NT2/D1 (cell line): Measurements from ENCODE around the gene FBXO21.
A peak's percentile ranks its signal among the peaks of the same experiment; 100 is the strongest.

Source experiments
- DNase-seq: peaks from one replicate; pipeline ENCODE4 v3.0.0-alpha.2; 2011; ENCODE audit warnings: low read depth, low spot score
- H3K27me3 ChIP-seq: 2 replicates; pipeline ENCODE4 v1.6.0; 2011; ENCODE audit warnings: mild to moderate bottlenecking; ENCODE audit not compliant: insufficient read length, insufficient read depth
- H3K36me3 ChIP-seq: 2 replicates; pipeline ENCODE4 v1.6.1; 2011; ENCODE audit warnings: mild to moderate bottlenecking, low read length, mixed read lengths; ENCODE audit not compliant: insufficient read depth, insufficient read length
- H3K4me1 ChIP-seq: 2 replicates; pipeline ENCODE4 v1.5.1; 2011; ENCODE audit not compliant: insufficient read depth, insufficient read length
- H3K4me3 ChIP-seq: 2 replicates; pipeline ENCODE4 v1.5.1; 2011; ENCODE audit warnings: low read depth; ENCODE audit not compliant: insufficient read length
- H3K9ac ChIP-seq: 2 replicates; pipeline ENCODE4 v1.6.0; 2011; ENCODE audit warnings: low read depth; ENCODE audit not compliant: insufficient read length
- H3K9me3 ChIP-seq: 2 replicates; pipeline ENCODE4 v1.5.1; 2011; ENCODE audit warnings: mild to moderate bottlenecking, low read length; ENCODE audit not compliant: insufficient read depth
- SUZ12 ChIP-seq: IDR thresholded peaks from 2 replicates; pipeline ENCODE4 v1.6.1; 2011; ENCODE audit not compliant: insufficient read length, insufficient read depth; ENCODE audit errors: extremely low read depth
- YY1 ChIP-seq: IDR thresholded peaks from 2 replicates; pipeline ENCODE4 v1.6.1; 2011; ENCODE audit not compliant: insufficient read length, insufficient read depth
- ZNF274 ChIP-seq: IDR thresholded peaks from 2 replicates; pipeline ENCODE4 v1.6.1; 2011; ENCODE audit warnings: mild to moderate bottlenecking, low read depth, low read length

Gene FBXO21

GRCh38 chr12:117161460-117162166, 28.7 kb downstream of the FBXO21 start:
- Histone ChIP-seq H3K4me3 (no peak overlapping the region), H3K36me3 (peaks cover 96% of the 10 kb centered on the region), H3K27me3 (no peaks in the 10 kb centered on the region), H3K4me1 (no peaks in the 10 kb centered on the region), H3K9me3 (no peaks in the 10 kb centered on the region), H3K9ac (no peak overlapping the region)
- DNase-seq: no peak
- TF ChIP-seq SUZ12 (no peak), YY1 (no peak), ZNF274 (no peak)

- Histone ChIP-seq H3K9ac (no peak overlapping the region), H3K36me3 (peaks cover 98% of the 10 kb centered on the region), H3K4me1 (no peaks in the 10 kb centered on the region), H3K9me3 (no peaks in the 10 kb centered on the region), H3K27me3 (no peaks in the 10 kb centered on the region), H3K4me3 (no peak overlapping the region)
- no peak for DNase-seq
- TF ChIP-seq YY1 (no peak), ZNF274 (no peak), SUZ12 (no peak)
These were observed 30.6 kb downstream of the FBXO21 start for GRCh38 chr12:117159674-117160073.

- Histone ChIP-seq H3K27me3 (no peaks in the 10 kb centered on the region), H3K9me3 (no peaks in the 10 kb centered on the region), H3K36me3 (peaks cover 98% of the 10 kb centered on the region), H3K9ac (no peak overlapping the region), H3K4me1 (no peaks in the 10 kb centered on the region), H3K4me3 (no peak overlapping the region)
- no peak for TF ChIP-seq YY1
- TF ChIP-seq ZNF274: no peak
- TF ChIP-seq SUZ12: no peak
- DNase-seq: no peak
These were observed 31.2 kb downstream of the FBXO21 start for GRCh38 chr12:117158911-117159553.

- Histone ChIP-seq H3K4me3 (no peak overlapping the region), H3K4me1 (no peaks in the 10 kb centered on the region), H3K36me3 (peaks cover 98% of the 10 kb centered on the region), H3K9ac (no peak overlapping the region), H3K9me3 (no peaks in the 10 kb centered on the region), H3K27me3 (no peaks in the 10 kb centered on the region)
- no peak for DNase-seq
- TF ChIP-seq YY1 (no peak), SUZ12 (no peak), ZNF274 (no peak)
These were observed 32.2 kb downstream of the FBXO21 start for GRCh38 chr12:117158096-117158495.

- H3K4me1 ChIP-seq: no peaks in the 10 kb centered on the region
- no peak overlapping the region for H3K9ac ChIP-seq
- peak; percentile 95 for DNase-seq
- H3K4me3 ChIP-seq: no peak overlapping the region
- TF ChIP-seq SUZ12 (no peak), YY1 (no peak), ZNF274 (no peak)
- no peaks in the 10 kb centered on the region for H3K9me3 ChIP-seq
- H3K27me3 ChIP-seq: no peaks in the 10 kb centered on the region
- H3K36me3 ChIP-seq: peaks cover 87% of the 10 kb centered on the region
These were observed 34.8 kb downstream of the FBXO21 start for GRCh38 chr12:117155278-117156060.

GRCh38 chr12:117152793-117153775, 37.2 kb downstream of the FBXO21 start:
- Histone ChIP-seq H3K9me3 (no peaks in the 10 kb centered on the region), H3K4me1 (peaks cover 2% of the 10 kb centered on the region), H3K36me3 (peaks cover 79% of the 10 kb centered on the region), H3K9ac (no peak overlapping the region), H3K27me3 (no peaks in the 10 kb centered on the region), H3K4me3 (no peak overlapping the region)
- no peak for TF ChIP-seq ZNF274
- TF ChIP-seq SUZ12: no peak
- no peak for TF ChIP-seq YY1
- no peak for DNase-seq
